ENCODE measurements around the gene SRRM4.

DNA sequence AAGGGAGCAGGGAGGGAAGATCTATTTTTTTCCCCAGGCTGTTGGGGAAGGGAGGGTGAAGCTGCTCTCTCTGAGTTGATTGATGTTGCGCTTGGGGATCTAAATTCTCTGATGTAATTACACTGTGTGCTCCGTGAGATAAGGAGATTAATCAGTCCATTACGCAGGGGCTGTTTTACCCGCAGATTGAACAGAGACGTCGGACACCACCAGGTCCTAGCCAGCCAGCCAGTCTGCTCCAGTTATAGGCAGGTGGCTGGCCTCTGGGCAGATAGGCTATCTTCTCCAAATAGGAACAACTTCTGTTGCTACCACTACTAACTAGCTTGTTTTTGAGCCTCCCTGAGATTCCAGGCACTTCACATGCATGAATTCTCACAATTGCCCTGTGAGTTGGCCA is 91.1 kb downstream of the SRRM4 start:
- TF ChIP-seq POLR2AphosphoS5 (IDR thresholded peaks at IDR 0.05): no peak
- TF ChIP-seq, protein P1, sequence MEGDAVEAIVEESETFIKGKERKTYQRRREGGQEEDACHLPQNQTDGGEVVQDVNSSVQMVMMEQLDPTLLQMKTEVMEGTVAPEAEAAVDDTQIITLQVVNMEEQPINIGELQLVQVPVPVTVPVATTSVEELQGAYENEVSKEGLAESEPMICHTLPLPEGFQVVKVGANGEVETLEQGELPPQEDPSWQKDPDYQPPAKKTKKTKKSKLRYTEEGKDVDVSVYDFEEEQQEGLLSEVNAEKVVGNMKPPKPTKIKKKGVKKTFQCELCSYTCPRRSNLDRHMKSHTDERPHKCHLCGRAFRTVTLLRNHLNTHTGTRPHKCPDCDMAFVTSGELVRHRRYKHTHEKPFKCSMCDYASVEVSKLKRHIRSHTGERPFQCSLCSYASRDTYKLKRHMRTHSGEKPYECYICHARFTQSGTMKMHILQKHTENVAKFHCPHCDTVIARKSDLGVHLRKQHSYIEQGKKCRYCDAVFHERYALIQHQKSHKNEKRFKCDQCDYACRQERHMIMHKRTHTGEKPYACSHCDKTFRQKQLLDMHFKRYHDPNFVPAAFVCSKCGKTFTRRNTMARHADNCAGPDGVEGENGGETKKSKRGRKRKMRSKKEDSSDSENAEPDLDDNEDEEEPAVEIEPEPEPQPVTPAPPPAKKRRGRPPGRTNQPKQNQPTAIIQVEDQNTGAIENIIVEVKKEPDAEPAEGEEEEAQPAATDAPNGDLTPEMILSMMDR (IDR thresholded peaks at IDR 0.05): no peak
- no peak for TF ChIP-seq POLR2A (IDR thresholded peaks at IDR 0.05)
